LNCAP (cell line): ENCODE results near the gene SATB2.

Experiments used
- TF ChIP-seq, protein P1 (sequence below): fragments of 450-650 bp; IDR thresholded peaks from 2 replicates; pipeline ENCODE4 v1.5.1; 2017; ENCODE audit warnings: mild to moderate bottlenecking

Gene SATB2

DNA sequence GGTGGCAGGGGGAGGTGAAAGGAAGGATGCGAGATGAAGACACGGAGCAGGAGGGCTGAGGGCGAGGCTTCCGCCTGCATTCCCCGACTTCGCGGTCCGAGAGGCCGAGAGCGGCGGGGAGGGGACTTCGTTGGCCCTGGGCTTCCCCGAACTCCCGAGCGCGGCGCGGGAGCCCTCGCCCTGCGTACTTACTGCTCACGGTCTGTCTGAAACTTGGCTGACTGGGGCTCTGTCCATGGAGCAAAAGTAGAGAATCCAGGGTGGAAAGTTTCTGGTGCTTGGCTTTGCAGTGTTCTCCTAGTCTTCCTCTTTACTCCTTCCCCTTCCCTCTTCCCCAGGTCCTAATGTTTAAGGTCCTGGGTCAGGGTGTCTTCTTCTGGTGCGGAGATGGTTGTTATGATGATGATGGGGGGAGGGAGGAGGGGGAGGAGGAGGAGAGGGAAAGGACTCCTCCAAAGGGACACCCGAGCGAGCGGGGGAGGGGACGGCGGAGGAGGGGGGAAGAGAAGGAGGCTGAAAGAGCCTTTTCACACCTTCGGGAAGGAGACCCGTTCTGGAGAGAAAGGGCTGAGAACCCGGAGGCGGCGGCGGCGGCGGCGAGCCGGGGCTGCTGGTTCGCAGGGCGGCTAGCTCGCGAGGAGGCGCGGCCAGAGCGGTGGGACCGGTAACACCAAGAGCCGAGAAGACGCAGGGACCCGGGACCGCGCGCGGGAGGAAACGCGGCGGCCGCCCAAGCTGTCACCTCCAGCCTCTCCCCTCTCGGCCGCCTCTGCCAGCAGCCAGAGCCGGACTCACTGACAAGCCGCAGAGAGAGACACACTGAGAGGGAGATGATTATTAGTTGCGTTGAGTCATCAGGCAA, at the start of gene SATB2:
TSS of gene SATB2 (minus strand) at position 793 of the 862 bp plus-strand sequence. CDS start 1,902 bp downstream, outside the sequence.
- TF ChIP-seq, protein P1, sequence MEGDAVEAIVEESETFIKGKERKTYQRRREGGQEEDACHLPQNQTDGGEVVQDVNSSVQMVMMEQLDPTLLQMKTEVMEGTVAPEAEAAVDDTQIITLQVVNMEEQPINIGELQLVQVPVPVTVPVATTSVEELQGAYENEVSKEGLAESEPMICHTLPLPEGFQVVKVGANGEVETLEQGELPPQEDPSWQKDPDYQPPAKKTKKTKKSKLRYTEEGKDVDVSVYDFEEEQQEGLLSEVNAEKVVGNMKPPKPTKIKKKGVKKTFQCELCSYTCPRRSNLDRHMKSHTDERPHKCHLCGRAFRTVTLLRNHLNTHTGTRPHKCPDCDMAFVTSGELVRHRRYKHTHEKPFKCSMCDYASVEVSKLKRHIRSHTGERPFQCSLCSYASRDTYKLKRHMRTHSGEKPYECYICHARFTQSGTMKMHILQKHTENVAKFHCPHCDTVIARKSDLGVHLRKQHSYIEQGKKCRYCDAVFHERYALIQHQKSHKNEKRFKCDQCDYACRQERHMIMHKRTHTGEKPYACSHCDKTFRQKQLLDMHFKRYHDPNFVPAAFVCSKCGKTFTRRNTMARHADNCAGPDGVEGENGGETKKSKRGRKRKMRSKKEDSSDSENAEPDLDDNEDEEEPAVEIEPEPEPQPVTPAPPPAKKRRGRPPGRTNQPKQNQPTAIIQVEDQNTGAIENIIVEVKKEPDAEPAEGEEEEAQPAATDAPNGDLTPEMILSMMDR, result no peak

DNA sequence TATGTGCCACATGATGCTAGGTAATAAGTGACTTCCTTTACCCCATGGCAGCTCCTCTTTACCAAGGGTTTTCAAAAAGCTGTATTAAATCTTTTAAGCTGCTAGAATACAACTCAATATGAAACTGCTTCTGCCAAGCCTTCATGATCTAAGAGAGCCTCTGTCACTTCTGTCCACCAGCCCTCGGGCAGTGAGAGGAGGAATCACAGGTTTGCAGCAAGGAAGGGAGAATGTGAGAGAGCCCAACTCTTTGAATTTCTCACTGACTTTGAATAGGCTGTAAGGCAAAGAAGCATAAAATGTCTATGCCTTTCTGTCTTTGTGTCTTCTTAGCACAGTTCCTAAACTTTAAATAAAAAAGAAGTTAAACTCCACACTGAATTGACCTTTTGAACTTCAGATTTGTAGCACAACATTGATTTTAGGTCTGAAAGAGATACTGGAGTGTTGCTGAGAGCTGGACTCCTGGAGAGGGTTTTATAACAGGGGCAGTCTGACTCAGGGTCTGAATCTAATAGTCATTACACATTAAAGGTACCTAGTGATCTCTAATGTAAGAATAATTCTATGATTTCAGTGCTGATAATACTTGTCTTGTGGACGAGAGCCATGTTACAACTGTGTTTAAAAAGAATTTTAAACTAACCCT, 48.1 kb upstream of the SATB2 start:
- TF ChIP-seq, protein P1, result no peak

DNA sequence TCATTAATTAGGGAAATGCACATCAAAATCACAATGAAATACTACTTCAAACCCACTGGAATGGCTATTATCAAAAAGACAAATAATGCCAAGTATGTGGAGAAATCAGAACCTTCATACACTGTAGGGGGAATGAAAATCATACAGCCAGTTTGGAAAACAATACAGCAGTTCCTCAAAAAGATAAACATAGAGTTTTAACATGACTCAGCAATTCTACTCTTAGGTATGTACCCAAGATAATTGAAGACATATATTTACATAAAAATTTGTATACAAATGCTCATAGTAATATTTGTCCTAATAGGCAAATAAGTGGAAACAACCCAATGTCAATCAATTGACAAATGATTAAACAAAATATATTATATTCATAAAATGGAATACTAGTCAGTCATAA, 45.4 kb upstream of the SATB2 start:
- TF ChIP-seq, protein P1, result no peak

DNA sequence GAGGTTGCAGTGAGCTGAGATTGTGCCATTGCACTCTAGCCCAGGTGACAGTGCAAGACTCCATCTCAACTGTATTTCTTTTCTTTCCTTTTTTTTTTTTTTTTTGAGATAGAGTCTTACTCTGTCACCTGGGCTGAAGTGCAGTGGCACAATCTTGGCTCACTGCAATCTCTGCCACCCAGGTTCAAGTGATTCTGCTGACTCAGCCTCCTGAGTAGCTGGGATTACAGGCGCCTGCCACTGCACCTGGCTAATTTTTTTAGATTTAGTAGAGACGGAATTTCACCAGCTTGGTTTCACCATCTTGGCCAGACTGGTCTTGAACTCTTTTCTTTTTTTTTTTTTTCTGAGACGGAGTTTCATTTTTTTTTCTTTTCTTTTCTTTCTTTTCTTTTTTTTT, 41.3 kb upstream of the SATB2 start:
- TF ChIP-seq, protein P1, result no peak

DNA sequence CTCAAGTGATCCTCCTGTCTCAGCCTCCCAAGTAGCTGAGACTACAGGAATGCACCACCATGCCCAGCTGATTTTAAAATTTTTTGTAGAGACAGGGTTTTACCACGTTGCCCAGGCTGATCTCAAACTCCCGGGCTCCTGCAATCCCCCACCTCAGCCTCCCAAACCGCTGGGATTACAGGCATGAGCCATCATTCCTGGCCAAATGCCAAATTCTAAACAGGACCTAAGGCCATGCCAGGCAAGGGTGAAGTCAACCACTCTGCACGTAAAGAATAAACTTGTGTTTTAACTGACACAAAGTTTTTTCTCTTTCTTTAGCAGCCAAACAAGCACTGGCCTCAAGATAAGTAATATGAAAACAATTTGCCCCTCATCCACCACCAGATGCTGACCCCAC, 37.4 kb upstream of the SATB2 start:
- TF ChIP-seq, protein P1, result no peak

DNA sequence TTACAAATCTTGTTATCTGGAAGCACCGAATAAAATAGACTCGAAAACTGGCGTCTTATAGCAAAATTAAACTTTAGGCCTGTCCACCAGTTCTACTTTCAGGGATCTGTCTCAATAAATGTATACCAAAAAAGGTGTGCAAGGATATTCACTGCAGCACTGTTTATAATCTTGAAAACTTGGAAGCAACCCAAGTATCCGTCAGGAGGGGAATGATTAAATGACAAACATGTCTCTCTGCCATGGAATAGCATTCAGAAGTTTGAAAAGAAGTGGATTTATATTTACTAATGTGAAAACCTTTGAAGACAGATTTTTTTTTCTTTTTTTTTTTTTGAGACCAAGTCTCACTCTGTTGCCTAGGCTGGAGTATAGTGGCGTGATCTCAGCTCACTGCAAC, 32.3 kb upstream of the SATB2 start:
- TF ChIP-seq, protein P1, result no peak

DNA sequence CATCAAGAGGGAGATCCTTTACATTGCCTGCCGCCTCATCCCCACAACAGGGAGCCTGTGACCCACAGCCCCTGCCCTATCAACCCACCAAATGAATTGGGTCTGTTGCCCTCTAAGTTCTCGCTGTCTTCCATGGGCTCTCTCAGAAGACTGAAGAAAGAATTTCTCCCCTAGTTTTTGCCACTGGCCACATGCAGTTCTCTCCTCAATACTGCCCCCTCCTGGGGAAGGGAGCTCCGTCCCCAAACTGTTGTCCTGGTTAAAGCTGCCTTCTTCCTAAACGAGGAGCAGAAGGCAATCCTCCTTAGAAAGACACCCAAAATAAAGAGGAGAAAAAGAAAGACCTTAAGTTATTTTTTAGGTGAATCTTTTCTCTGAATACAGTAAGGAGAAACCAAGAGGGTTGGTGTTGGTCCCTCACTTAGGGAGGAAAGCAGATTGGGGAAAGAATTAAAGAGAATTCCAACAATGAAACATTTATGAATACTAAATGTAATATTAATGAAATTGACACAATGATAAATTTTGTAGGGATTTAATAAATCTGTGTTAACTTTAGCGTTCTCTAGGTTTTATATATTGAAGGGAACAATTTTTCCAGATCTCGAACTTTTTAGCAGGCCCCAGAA, 31.1 kb upstream of the SATB2 start:
- TF ChIP-seq, protein P1, result peak; percentile 82
